Neural cell (in vitro differentiated cells): ENCODE data around the gene ABAT. TPM values are rescaled to one million over a fixed set of nuclear protein-coding genes. Genes with fewer than 3 reads are reported as not detected.

Experiments
- H2AFZ ChIP-seq: fragments of 200-600, 300-800 bp; sonication (generic), shearing (Covaris generic); 2 replicates; pipeline ENCODE4 v1.6.0; 2014; ENCODE audit warnings: low read depth, mild to moderate bottlenecking, antibody characterized with exemption, low read length, moderate library complexity
- H3F3A ChIP-seq: fragments of 200-600 bp; shearing (Covaris generic); 2 replicates; pipeline ENCODE4 v1.6.1; 2016; ENCODE audit warnings: mild to moderate bottlenecking, moderate library complexity, mixed read lengths, antibody characterized with exemption, low read length; ENCODE audit not compliant: insufficient read depth, poor library complexity, severe bottlenecking
- H3K27ac ChIP-seq: fragments of 200-600, 300-800 bp; sonication (generic), shearing (Covaris generic); 2 replicates; pipeline ENCODE4 v1.5.1; 2014; ENCODE audit warnings: mild to moderate bottlenecking, low read length, moderate library complexity
- H3K27me3 ChIP-seq: fragments of 300-800, 200-600 bp; sonication (generic), shearing (Covaris generic); 2 replicates; pipeline ENCODE4 v1.6.0; 2014; ENCODE audit warnings: mild to moderate bottlenecking, low read depth, low read length, moderate library complexity; ENCODE audit not compliant: insufficient read depth
- H3K36me3 ChIP-seq: fragments of 300-800, 200-600 bp; sonication (generic), shearing (Covaris generic); 2 replicates; pipeline ENCODE4 v1.5.1; 2014; ENCODE audit warnings: mild to moderate bottlenecking, antibody characterized with exemption, low read length, moderate library complexity; ENCODE audit not compliant: insufficient read depth
- H3K4me2 ChIP-seq: fragments of 300-800, 200-600 bp; sonication (generic), shearing (Covaris generic); 2 replicates; pipeline ENCODE4 v1.6.0; 2014; ENCODE audit warnings: mild to moderate bottlenecking, low read length
- H3K4me3 ChIP-seq: fragments of 300-800, 200-600 bp; sonication (generic), shearing (Covaris generic); 2 replicates; pipeline ENCODE4 v1.5.1; 2014; ENCODE audit warnings: mild to moderate bottlenecking, low read length, moderate library complexity
- H3K79me2 ChIP-seq: fragments of 200-600 bp; shearing (Covaris generic); replicated peaks from 2 replicates; pipeline ENCODE4 v1.6.0; 2014; ENCODE audit warnings: mild to moderate bottlenecking, low read length, moderate library complexity; ENCODE audit not compliant: insufficient read depth
- H3K9ac ChIP-seq: fragments of 300-800, 200-600 bp; sonication (generic), shearing (Covaris generic); 2 replicates; pipeline ENCODE4 v1.6.1; 2016; ENCODE audit warnings: mild to moderate bottlenecking, low read length, mixed read lengths
- H3K9me2 ChIP-seq: fragments of 200-600 bp; shearing (Covaris generic); 2 replicates; pipeline ENCODE4 v1.6.1; 2016; ENCODE audit warnings: mild to moderate bottlenecking, low read length, mixed read lengths; ENCODE audit not compliant: insufficient read depth
- H3K9me3 ChIP-seq: fragments of 200-600, 300-800 bp; sonication (generic), shearing (Covaris generic); 2 replicates; pipeline ENCODE4 v1.6.1; 2016; ENCODE audit warnings: mild to moderate bottlenecking, mixed run types, low read length, moderate library complexity, mixed read lengths
- H4K20me1 ChIP-seq: fragments of 200-600 bp; shearing (Covaris generic); 2 replicates; pipeline ENCODE4 v1.6.1; 2016; ENCODE audit warnings: mild to moderate bottlenecking, mixed run types; ENCODE audit not compliant: insufficient read depth
- CTCF ChIP-seq: fragments of 450-650 bp; IDR thresholded peaks from 2 replicates; pipeline ENCODE4 v1.5.1; 2014; ENCODE audit warnings: antibody characterized with exemption, mild to moderate bottlenecking, moderate library complexity; ENCODE audit not compliant: poor library complexity, severe bottlenecking
- EP300 ChIP-seq: fragments of 450-650 bp; conservative IDR thresholded peaks from 2 replicates; pipeline ENCODE4 v1.6.1; 2014; ENCODE audit warnings: antibody characterized with exemption, mild to moderate bottlenecking, moderate library complexity; ENCODE audit not compliant: poor library complexity, severe bottlenecking
- EZH2 ChIP-seq: fragments of 200-600, 300-800 bp; shearing (Covaris generic), sonication (generic); IDR thresholded peaks from 2 replicates; pipeline ENCODE4 v1.6.1; 2014; ENCODE audit warnings: antibody characterized with exemption, low read length, borderline replicate concordance, mild to moderate bottlenecking; ENCODE audit not compliant: insufficient read depth, poor library complexity, severe bottlenecking
- MXI1 ChIP-seq: fragments of 450-650 bp; conservative IDR thresholded peaks from 2 replicates; pipeline ENCODE4 v1.6.1; 2014; ENCODE audit warnings: antibody characterized with exemption, mild to moderate bottlenecking; ENCODE audit not compliant: poor library complexity, severe bottlenecking
- POLR2AphosphoS5 ChIP-seq: IDR thresholded peaks from 2 replicates; pipeline ENCODE4 v1.6.1; 2012
- RAD21 ChIP-seq: fragments of 450-650 bp; conservative IDR thresholded peaks from 2 replicates; pipeline ENCODE4 v1.6.1; 2014; ENCODE audit warnings: antibody characterized with exemption, mild to moderate bottlenecking, moderate library complexity
- REST ChIP-seq: IDR thresholded peaks from 2 replicates; pipeline ENCODE4 v1.6.1; 2012; ENCODE audit warnings: borderline replicate concordance
- SMC3 ChIP-seq: fragments of 450-650 bp; conservative IDR thresholded peaks from 2 replicates; pipeline ENCODE4 v1.6.1; 2014; ENCODE audit warnings: antibody characterized with exemption, mild to moderate bottlenecking, moderate library complexity; ENCODE audit not compliant: poor library complexity
- TAF1 ChIP-seq: IDR thresholded peaks from 2 replicates; pipeline ENCODE4 v1.6.1; 2012; ENCODE audit warnings: low read depth
- polyA plus RNA-seq: library from polyadenylated mRNA; depleted of rRNA; stranded (reverse); fragments of >200 nt; gene quantifications from 2 replicates; pipeline ENCODE4 v1.2.3, GENCODE V29; 2014

Gene ABAT
- polyA plus RNA-seq, 1 donor from 2014 or later, result 125 TPM

- Histone ChIP-seq H3K36me3 (no peaks in the 10 kb centered on the region), H3K79me2 (no peaks in the 10 kb centered on the region), H2AFZ (no peak overlapping the region), H3F3A (no peaks in the 10 kb centered on the region), H3K9me2 (no peaks in the 10 kb centered on the region), H3K4me2 (no peak overlapping the region), H3K9me3 (no peaks in the 10 kb centered on the region), H4K20me1 (no peaks in the 10 kb centered on the region), H3K4me3 (no peak overlapping the region), H3K27me3 (no peaks in the 10 kb centered on the region), H3K27ac (no peak overlapping the region), H3K9ac (no peak overlapping the region)
- TF ChIP-seq POLR2AphosphoS5, result no peak
- no peak for TF ChIP-seq REST
- no peak for TF ChIP-seq EP300
- TF ChIP-seq EZH2, result no peak
- TF ChIP-seq SMC3, result no peak
- TF ChIP-seq CTCF, result no peak
- TF ChIP-seq MXI1, result no peak
- no peak for TF ChIP-seq TAF1
- no peak for TF ChIP-seq RAD21
These were observed 154.2 kb downstream of the ABAT start for GRCh38 chr16:8828541-8829165.

- Histone ChIP-seq H2AFZ (no peak overlapping the region), H3K9me3 (no peaks in the 10 kb centered on the region), H3K4me2 (no peak overlapping the region), H3K36me3 (no peaks in the 10 kb centered on the region), H3K9ac (peak overlapping the region; percentile 52), H3K4me3 (no peak overlapping the region), H4K20me1 (no peaks in the 10 kb centered on the region), H3K27me3 (no peaks in the 10 kb centered on the region), H3F3A (no peaks in the 10 kb centered on the region), H3K9me2 (no peaks in the 10 kb centered on the region), H3K79me2 (no peaks in the 10 kb centered on the region), H3K27ac (no peak overlapping the region)
- TF ChIP-seq SMC3 (no peak), POLR2AphosphoS5 (no peak)
These were observed 157.0 kb downstream of the ABAT start for GRCh38 chr16:8831450-8831849.
